NOMO-1 (cell line): ENCODE measurements around the gene CFAP91.

Experiments
- DNase-seq, 2 experiments: peaks; one replicate each; lab custom pipeline; 2025; ENCODE audit not compliant: unreplicated experiment in 2 of 2; lab: John Stamatoyannopoulos, UW

The CFAP91 gene

GRCh38 chr3:119702530-119703527 lies at the start of gene CFAP91:
Gene CFAP91 (plus strand): TSS chr3:119703022. CDS start chr3:119703099, 77 bp downstream.
- peak; percentile 78 to 81 for DNase-seq

GRCh38 chr3:119653876-119654275 lies 48.9 kb upstream of the CFAP91 start:
- DNase-seq, result peak in 1 of 2 experiments; percentile 14

GRCh38 chr3:119657887-119658702 lies 44.7 kb upstream of the CFAP91 start:
- DNase-seq, result peak in 1 of 2 experiments; percentile 10

- DNase-seq, result no peak
These were observed 43.8 kb upstream of the CFAP91 start for GRCh38 chr3:119658994-119659393.

GRCh38 chr3:119659606-119660291 lies 43.1 kb upstream of the CFAP91 start:
- peak in 1 of 2 experiments; percentile 12 for DNase-seq

- no peak for DNase-seq
These were observed 42.1 kb upstream of the CFAP91 start, which contains the start of gene POPDC2 for GRCh38 chr3:119660474-119661440. Gene POPDC2 (minus strand): TSS chr3:119660589. CDS start chr3:119660423, 166 bp downstream.

GRCh38 chr3:119662604-119663373 lies 40.0 kb upstream of the CFAP91 start:
- DNase-seq, result no peak

GRCh38 chr3:119663885-119664284 lies 38.9 kb upstream of the CFAP91 start:
- no peak for DNase-seq

- no peak for DNase-seq
These were observed 38.5 kb upstream of the CFAP91 start for GRCh38 chr3:119664370-119664769.

- DNase-seq, result peak; percentile 22 to 53
These were observed 37.9 kb upstream of the CFAP91 start for GRCh38 chr3:119664850-119665379.

GRCh38 chr3:119665954-119666559 lies 36.8 kb upstream of the CFAP91 start:
- no peak for DNase-seq

- no peak for DNase-seq
These were observed 32.8 kb upstream of the CFAP91 start for GRCh38 chr3:119669906-119670570.

- DNase-seq, result no peak
These were observed 30.0 kb upstream of the CFAP91 start for GRCh38 chr3:119672776-119673175.

- DNase-seq, result no peak
These were observed 28.9 kb upstream of the CFAP91 start for GRCh38 chr3:119673875-119674274.

- no peak for DNase-seq
These were observed 27.5 kb upstream of the CFAP91 start for GRCh38 chr3:119675188-119675874.

GRCh38 chr3:119676020-119676419 lies 26.8 kb upstream of the CFAP91 start:
- no peak for DNase-seq
